HG02943 (cell line): Measurements from ENCODE around the gene WIPI1.
"Not testable (repeated sequence)": the region's sequence is repeated elsewhere in the genome, so short reads cannot be mapped to it uniquely, and the experiment has no call there.

Experiments used
- ATAC-seq: cut with Tn5 transposase; IDR thresholded peaks from one replicate; pipeline ENCODE4 v1.9.1; 2021; ENCODE audit warnings: mild to moderate bottlenecking, low read depth, moderate library complexity; ENCODE audit not compliant: unreplicated experiment

WIPI1 gene

GRCh38 chr17:68390888-68391545 lies 66.3 kb downstream of the WIPI1 start:
- ATAC-seq: no peak

- ATAC-seq: no peak
These were observed 68.3 kb downstream of the WIPI1 start for GRCh38 chr17:68389041-68389440.

DNA sequence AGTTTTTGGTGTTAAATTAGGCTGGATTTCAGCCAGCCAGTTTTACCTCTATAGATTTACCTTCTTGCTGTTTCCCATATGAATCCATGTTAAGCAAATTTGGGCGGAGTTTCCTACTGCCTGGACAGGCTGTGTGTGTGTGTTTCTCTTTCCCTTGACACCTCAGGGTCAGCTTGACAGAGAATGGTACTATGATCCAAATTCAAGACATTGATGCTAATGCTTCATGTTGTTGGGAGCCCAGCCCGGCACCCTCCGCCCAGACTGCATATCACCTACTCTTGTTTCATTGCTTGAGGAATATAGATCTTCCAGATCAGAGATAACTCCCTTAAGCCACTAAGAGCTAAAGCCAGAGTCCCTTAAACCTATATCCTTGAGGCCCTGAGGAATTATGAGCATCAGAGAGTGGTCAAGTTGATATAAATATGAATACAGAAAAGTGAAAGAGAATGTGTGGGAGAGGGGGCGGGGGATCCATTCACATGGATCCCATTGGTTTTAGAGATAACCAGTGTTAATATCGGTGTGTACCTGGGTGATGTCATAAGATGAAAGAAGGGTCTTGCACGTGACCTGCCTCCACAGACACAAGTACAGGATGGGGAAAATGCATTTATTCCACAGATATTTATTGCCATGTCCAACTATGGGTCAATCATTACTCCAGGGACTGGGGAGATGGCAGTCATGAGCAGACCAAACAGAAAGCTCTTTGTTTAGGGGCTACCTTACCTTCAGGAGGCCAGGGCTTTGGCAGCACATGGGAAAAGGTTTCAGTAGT lies 69.7 kb downstream of the WIPI1 start:
- no peak for ATAC-seq

GRCh38 chr17:68385490-68386215 lies 71.6 kb downstream of the WIPI1 start:
- no peak for ATAC-seq

DNA sequence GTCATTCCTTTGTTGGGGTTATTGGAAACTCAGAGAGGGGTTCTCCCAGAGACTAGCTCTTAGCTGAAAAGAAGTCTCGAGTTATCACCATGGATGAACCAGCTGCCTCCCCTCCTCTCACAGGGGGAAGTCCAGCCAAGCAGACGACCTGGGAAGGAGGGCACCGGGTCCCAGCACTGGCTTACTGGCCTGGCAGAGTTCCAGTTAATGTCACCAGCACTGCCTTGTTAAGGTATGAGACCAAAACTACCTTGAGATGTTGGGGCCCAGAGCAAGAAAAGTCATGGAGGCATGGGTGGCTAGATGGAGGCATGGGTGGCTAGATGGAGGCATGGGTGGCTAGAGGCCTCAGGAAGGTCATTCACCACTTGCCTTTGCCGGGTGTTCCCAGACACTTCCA lies 72.4 kb downstream of the WIPI1 start:
- no peak for ATAC-seq

DNA sequence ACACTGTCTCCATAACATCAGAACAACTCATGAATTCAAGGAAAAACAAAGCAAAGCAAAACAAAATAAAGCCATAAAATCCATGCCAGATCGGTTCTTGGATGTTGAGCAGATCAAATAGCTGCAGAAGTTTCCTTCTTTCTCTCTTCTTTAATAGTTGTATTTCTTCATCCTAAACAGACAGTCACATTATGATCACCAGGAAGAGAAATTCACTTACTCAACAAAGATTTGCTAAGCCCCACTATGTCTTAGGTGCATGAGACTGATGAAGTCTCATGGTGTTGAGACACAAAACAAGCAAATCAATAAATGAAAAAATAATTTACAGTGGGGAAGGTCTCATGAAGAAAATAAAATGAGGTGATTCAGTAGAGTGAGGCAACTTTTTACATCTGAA lies 72.8 kb downstream of the WIPI1 start:
- no peak for ATAC-seq

- no peak for ATAC-seq
These were observed 73.6 kb downstream of the WIPI1 start for GRCh38 chr17:68383443-68384321.

DNA sequence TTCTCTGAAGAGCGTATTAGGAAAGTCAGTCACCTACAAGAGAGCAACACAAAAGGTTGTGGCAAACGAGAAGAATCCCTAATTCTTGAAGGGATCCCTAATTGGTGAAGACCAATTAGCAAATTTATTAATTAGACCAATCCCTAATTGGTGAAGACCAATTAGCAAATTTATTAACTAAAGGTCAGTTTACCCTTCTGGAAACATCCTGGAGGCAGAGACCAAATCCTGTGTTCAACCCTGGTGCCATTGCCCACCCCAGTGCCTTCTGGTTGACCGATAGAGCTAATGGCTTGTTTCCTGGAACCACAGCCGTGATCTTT lies 74.2 kb downstream of the WIPI1 start:
- ATAC-seq: no peak

GRCh38 chr17:68382582-68383085 lies 74.7 kb downstream of the WIPI1 start:
- no peak for ATAC-seq

DNA sequence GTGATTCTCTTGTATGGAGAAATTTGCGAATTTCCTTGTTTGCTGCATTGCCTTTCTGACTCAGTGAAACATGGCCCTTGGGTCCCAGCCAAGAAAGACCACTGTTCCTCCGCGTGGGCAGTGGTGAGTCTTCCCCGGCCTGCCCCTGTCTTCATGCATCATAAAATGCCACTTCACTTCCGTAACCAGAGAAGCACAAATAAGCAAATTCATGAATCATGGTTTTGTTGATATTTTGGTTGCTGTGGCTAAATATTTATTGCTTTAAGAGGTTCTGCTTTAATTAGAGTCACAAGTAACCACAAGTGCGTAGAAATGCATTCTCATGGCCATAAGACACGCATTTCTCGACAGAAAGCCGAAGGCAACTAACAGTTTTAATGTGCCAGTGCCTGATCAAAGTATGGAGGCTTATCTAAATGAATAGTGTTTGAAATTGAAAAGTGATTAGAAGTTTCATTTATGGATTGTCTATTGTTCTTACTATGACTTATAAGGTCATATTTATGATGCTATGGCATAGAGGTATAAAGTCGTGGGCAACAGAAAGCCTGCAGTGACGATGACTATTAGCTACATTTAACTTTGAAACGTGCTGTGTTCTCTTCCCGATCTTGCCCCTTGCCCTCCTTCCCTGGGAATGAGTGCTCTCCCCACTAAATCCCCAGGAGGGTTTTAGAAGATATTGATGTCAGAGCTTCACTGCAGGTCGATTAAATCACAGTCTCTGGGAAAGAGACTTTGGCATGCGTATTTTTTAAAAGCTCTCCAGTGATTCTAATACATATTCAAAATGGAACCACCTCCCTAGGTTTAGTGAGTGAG lies 76.0 kb downstream of the WIPI1 start:
- no peak for ATAC-seq

DNA sequence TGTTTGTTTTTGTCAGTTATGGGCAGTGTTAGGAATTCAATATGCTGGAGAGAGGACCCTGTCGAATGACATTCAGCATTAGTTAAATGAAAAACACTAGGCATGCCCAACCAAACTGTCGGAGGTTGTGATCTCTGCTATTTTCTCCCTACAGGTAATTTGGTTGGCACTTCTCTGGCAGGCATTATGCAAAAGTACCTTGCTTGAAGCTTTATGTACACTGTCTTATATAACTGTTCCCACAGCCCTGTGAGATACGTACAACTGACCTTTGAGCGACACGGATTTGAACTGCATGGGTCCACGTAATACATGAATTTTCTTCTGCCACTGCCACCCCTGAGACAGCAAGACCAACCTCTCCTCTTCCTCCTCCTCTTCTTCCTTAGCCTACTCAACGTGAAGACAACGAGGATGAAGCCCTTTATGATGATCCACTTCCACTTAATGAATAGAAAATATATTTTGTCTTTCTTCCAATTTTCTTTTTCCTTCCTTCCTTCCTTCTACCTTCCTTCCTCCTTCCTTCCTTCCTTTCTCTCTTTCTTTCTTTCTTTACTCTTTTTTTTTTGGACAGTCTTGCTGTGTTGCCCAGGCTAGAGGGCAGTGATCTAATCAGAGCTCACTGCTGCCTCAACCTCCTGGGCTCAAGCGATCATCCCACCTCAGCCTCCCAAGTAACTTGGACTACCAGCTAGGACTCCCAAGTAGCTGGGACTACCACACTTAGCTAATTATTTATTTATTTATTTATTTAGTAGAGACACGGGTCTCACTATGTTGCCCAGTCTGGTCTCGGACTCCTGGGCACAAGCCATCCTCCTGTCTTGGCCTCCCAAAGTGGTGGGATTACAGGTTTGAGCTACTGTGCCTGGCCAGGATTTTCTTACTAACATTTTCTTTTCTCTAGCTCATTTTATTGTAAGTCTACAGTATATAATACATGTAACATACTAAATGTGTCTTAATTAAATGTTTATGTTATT lies 77.3 kb downstream of the WIPI1 start:
- no peak for ATAC-seq

DNA sequence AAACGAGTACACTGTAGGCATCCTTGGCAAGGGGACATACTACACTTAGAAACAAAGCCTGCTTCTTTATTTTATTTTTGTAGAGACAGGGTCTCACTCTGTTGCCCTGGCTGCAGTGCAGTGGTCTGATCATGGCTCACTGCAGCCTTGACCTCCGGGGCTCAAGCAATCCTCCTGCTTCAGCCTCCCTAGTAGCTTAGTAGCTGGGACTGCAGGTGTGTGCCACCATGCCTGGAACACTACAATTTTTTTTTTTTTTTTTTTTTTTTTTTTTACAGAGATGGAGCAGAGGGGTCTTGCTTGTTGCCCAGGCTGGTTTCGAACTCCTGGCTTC lies 78.2 kb downstream of the WIPI1 start:
- ATAC-seq: no peak

DNA sequence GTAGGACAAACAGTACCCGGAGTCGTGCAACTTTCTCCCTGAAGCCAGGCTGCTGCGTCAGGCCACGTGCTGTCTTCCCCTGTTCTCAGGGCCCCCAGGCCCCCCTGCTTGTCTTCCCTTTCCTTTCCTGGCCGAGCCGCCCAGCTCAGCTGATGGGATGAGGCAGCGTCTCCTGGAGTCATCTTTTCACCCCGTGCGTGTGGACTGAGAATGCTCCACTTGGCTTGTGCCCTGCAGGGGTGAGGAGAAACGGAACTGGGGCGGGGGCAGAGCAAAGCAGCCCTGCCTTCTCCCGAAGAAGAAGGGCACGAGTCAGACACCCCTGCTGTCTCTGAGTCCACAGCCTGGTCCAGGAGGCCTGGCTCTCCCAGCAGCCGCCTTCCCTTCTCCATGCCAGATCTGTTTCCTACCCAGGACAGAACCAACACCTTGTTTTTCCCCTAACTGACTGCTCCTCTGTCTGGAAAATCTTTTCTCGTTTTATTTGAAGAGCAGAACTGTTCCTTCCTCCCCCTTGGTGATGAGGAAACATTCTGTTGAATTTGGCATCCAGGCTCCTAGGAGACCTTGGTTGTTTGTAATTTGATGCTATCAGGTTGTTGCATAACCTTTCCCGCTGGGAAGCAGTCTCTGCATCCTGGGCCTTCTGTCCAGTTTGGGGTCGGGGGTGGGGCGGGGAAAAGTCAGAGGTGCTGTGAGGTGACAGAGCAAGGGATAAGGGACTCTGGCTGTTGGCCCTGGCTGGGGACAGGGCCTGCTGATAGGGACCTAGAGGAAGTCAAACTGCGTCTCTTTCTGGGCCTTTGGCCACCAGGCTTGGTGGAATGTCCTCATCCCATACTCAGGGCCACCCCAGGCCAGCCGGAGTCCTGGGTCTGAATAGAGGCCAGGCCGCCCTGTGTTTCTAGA lies 78.8 kb downstream of the WIPI1 start:
- ATAC-seq: no peak

DNA sequence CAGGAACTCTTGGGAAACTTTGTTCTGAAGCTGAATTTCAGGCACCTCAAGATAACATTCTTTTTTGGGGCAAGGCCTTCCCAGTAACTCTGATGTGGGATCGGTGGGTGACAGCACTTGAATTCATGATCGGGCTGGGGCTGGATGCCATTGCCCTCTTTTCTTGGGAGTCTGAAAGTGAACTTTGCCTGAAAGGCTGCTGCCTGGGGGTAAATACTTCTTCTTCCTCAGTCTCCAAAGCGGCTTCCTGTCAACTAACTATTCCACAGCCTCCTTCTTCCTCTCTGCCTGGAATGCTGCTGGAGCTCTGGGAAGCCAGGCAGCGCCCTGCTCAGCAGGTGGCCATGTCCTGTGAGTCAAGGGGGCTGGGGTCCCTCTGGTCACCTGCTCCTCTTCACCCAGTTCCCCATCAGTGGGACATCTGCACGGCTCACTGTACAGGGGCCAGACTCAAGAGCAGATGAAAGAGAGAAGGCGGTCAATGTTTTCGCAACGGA lies 79.5 kb downstream of the WIPI1 start:
- ATAC-seq: no peak

DNA sequence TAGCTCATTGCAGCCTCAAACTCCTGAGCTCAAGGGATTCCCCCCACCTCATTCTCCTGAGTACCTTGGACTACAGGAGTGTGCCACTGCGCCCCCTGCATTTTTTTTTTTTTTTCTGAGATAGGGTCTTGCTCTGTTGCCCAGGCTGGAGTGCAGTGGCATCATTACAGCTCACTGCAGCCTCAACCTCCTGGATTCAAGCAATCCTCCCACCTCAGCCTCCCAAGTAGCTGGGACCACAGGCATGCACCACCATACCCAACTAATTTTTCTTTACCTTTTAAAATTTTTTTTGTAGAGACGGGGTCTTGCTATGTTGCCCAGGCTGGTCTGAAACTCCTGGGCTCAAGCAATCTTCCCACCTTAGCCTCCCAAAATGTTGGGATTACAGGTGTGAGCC lies 81.1 kb downstream of the WIPI1 start:
- not testable (repeated sequence) for ATAC-seq

- ATAC-seq: no peak
These were observed 81.7 kb downstream of the WIPI1 start for GRCh38 chr17:68375566-68375965.
